WTC11 (cell line): ENCODE results near the gene LBH.

ENCODE experiments used
- CDX4 ChIP-seq: fragments of 250-450 bp; sonication (Bioruptor Pico); IDR thresholded peaks from 2 replicates; pipeline ENCODE4 v1.9.0; 2021; ENCODE audit warnings: moderate library complexity, mild to moderate bottlenecking, inconsistent platforms, borderline replicate concordance
- CTCF ChIP-seq: fragments of 200-600 bp; IDR thresholded peaks from 2 replicates; pipeline ENCODE4 v1.8.0; 2022; ENCODE audit warnings: antibody characterized with exemption
- GABPB1 ChIP-seq: sonication (generic); formaldehyde crosslinking; IDR thresholded peaks from 2 replicates; pipeline ENCODE4 v1.8.1; 2023; ENCODE audit warnings: mild to moderate bottlenecking, missing genetic modification reagents
- RORB ChIP-seq: fragments of 250-450 bp; sonication (Bioruptor Pico); IDR thresholded peaks from 2 replicates; pipeline ENCODE4 v1.9.0; 2021; ENCODE audit warnings: mild to moderate bottlenecking
- SMAD3 ChIP-seq: sonication (generic); formaldehyde crosslinking; IDR thresholded peaks from 2 replicates; pipeline ENCODE4 v1.8.0; 2022; ENCODE audit warnings: missing genetic modification reagents, mild to moderate bottlenecking, borderline replicate concordance
- SP1 ChIP-seq: sonication (generic); formaldehyde crosslinking; conservative IDR thresholded peaks from 2 replicates; pipeline ENCODE4 v1.8.1; 2022; ENCODE audit warnings: missing genetic modification reagents
- STAT6 ChIP-seq: sonication (generic); formaldehyde crosslinking; conservative IDR thresholded peaks from 2 replicates; pipeline ENCODE4 v1.8.1; 2023; ENCODE audit warnings: mild to moderate bottlenecking, low read depth, missing genetic modification reagents, moderate library complexity
- USF1 ChIP-seq: sonication (generic); formaldehyde crosslinking; IDR thresholded peaks from 2 replicates; pipeline ENCODE4 v1.8.0; 2022; ENCODE audit warnings: mild to moderate bottlenecking, missing genetic modification reagents
- ZNF317 ChIP-seq: sonication (generic); formaldehyde crosslinking; IDR thresholded peaks from 2 replicates; pipeline ENCODE4 v1.8.1; 2023; ENCODE audit warnings: low read depth, mild to moderate bottlenecking, moderate library complexity, missing genetic modification reagents, borderline replicate concordance

- TF ChIP-seq CTCF (no peak), CDX4 (CRISPR knock-in tag) (no peak), GABPB1 (CRISPR knock-in tag) (no peak), SP1 (CRISPR knock-in tag) (no peak), USF1 (CRISPR knock-in tag) (no peak), ZNF317 (CRISPR knock-in tag) (no peak), STAT6 (CRISPR knock-in tag) (no peak), SMAD3 (CRISPR knock-in tag) (no peak), RORB (CRISPR knock-in tag) (no peak)
Measured at GRCh38 chr2:30216157-30216556, 15.2 kb upstream of the LBH start.
